ENCODE data around the gene COA5. TPM values are rescaled to one million over a fixed set of nuclear protein-coding genes. Genes with fewer than 3 reads are reported as not detected.

Gene COA5
- total RNA-seq, 4 donors from 2014 or later: 18.4 to 32.7 (median 27.2) TPM

DNA sequence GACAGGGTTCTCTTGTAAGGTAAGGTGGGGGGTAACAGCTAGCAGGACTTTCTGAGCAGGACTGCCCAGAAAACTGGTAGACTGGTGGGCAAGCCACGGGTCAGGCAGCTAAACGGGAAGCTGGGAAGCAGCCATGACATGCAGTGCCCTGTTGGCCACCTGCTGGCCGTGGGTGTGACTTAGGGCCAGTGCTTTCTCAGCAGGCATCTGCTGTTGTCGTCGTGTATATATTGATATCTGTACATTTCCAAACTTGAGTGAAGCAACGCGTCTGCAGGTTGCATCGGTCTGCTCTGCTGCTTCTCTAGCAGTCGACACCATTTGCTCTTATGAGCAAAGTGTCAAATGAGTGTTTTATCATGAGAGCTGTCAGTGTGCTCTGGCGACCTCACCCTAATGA, 31.0 kb downstream of the COA5 start:
- peaks cover 0 to 74% (median 0%) of the 10 kb centered on the region in 3 donors for H3K36me3 ChIP-seq
- no peak overlapping the region for H3K27ac ChIP-seq
- H3K4me3 ChIP-seq: no peak overlapping the region
- no peaks in the 10 kb centered on the region for H3K9me3 ChIP-seq
- no peaks in the 10 kb centered on the region for H3K27me3 ChIP-seq
- TF ChIP-seq, protein P1, sequence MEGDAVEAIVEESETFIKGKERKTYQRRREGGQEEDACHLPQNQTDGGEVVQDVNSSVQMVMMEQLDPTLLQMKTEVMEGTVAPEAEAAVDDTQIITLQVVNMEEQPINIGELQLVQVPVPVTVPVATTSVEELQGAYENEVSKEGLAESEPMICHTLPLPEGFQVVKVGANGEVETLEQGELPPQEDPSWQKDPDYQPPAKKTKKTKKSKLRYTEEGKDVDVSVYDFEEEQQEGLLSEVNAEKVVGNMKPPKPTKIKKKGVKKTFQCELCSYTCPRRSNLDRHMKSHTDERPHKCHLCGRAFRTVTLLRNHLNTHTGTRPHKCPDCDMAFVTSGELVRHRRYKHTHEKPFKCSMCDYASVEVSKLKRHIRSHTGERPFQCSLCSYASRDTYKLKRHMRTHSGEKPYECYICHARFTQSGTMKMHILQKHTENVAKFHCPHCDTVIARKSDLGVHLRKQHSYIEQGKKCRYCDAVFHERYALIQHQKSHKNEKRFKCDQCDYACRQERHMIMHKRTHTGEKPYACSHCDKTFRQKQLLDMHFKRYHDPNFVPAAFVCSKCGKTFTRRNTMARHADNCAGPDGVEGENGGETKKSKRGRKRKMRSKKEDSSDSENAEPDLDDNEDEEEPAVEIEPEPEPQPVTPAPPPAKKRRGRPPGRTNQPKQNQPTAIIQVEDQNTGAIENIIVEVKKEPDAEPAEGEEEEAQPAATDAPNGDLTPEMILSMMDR (IDR thresholded peaks at IDR 0.05): no peak
- TF ChIP-seq POLR2A (IDR thresholded peaks at IDR 0.05): no peak
- H3K4me1 ChIP-seq: no peaks in the 10 kb centered on the region
- no peak for DNase-seq

DNA sequence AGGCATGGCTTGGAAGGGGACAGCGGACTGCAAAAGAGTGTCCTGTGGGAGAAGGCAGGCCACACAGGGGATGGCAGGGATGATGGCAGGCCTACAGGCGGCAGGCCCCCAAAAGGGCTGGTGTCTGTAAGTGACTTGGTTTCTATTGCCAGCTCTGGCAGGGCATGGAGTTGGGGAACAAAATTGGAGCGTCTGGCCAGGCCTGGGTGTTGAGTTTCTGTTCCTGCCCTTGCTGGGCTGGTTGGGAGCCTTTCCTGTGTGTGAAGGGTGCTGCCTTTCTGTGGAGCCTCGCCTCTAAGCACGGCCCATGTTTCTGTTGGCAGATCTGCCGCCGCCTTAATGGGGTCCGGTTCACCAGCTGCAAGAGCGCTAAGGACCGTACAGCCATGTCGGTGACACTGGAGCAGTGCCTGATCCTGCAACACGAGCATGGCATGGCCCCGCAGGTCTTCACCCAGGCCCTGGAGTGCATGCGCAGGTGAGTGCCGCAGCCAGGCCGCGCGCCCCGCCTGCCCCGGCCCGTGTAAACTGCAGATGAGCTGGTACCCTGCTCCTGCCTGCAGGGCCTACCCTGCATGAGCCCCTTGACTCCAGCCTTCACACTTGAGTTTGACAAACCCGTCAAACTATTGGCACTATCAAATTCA, 31.5 kb downstream of the COA5 start:
- H3K9me3 ChIP-seq: no peaks in the 10 kb centered on the region
- TF ChIP-seq, protein P1 (IDR thresholded peaks at IDR 0.05): no peak
- no peak for TF ChIP-seq POLR2A (IDR thresholded peaks at IDR 0.05)

DNA sequence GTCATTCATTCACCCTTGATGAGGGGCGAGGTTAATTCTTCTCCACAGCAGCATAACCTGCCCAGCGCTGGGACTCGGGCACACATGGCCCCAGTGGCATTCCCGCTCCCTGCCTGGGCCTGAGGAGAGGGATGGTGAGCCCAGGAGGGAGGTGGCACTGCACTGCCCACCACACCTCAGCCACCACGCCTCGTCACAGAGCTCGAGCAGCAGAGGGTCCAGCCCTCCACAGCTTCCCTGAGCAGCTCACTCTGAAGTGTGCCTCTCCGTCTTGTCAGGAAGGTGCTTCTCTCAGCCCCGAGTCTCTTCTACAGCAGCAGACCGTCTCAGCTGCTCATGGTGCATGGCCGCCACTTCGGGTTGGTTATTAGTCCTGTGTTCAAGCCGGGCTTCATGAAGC, 34.9 kb downstream of the COA5 start:
- Histone ChIP-seq H3K27me3 (no peaks in the 10 kb centered on the region), H3K4me3 (no peak overlapping the region), H3K36me3 (peaks cover 0 to 84% (median 0%) of the 10 kb centered on the region in 3 donors), H3K4me1 (no peaks in the 10 kb centered on the region), H3K27ac (no peak overlapping the region), H3K9me3 (no peaks in the 10 kb centered on the region)
- no peak for TF ChIP-seq POLR2A (IDR thresholded peaks at IDR 0.05)
- TF ChIP-seq, protein P1 (IDR thresholded peaks at IDR 0.05): no peak
- DNase-seq: peak in 1 of 3 donors; percentile 41

More for the DNA sequence above, 31.5 kb downstream of the COA5 start:
- H3K27ac ChIP-seq: no peak overlapping the region
- no peak overlapping the region for H3K4me3 ChIP-seq
- no peak for DNase-seq
- H3K27me3 ChIP-seq: no peaks in the 10 kb centered on the region
- peaks cover 0 to 77% (median 0%) of the 10 kb centered on the region in 3 donors for H3K36me3 ChIP-seq
- no peaks in the 10 kb centered on the region for H3K4me1 ChIP-seq

DNA sequence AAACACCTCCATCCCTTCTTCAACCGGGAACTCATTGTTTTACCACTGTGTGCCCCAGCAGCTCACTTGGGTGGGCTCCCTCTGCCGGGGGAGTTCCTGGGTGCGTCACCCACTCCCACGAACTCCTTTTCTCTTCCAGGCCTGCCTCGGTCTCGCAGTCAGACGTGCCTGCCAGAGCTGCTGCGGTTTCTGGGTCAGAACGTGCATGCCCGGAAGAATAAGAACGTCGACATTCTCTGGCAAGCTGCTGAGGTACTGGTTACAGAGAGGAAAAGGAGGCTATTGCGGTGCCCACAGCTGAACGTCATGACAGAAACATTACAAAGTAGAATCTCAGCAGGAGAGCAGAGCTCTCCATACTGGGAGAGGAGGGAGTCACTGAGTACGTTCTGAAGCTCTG, 35.6 kb downstream of the COA5 start:
- DNase-seq: peak in 2 of 3 donors; percentile 4 to 34
- no peak for TF ChIP-seq POLR2A (IDR thresholded peaks at IDR 0.05)
- TF ChIP-seq, protein P1 (IDR thresholded peaks at IDR 0.05): no peak
- no peak overlapping the region for H3K27ac ChIP-seq
- H3K27me3 ChIP-seq: no peaks in the 10 kb centered on the region
- no peaks in the 10 kb centered on the region for H3K4me1 ChIP-seq
- H3K36me3 ChIP-seq: peaks cover 0 to 83% (median 0%) of the 10 kb centered on the region in 3 donors
- no peaks in the 10 kb centered on the region for H3K9me3 ChIP-seq
- no peak overlapping the region for H3K4me3 ChIP-seq

DNA sequence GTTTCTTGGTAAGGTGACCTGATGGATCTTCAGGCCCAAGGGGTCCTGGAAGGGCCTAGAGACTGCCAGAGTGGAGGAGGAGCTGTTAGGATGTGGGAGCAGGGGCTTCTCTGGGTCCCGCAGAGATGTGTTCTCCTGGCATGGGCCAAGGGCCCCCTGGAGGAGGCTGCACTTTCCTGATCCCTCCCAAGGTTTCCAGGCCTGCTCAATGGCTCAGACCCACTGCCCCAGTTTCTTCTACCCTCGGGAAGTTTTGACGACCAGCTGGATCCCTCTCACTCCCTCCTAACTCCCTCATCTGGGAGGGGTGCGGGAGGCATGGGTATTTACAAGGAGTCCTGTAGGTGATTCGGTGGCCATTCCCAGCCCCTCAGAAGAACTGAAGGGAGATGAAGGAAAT, 36.1 kb downstream of the COA5 start:
- Histone ChIP-seq H3K27ac (no peak overlapping the region), H3K4me1 (no peaks in the 10 kb centered on the region), H3K9me3 (no peaks in the 10 kb centered on the region), H3K4me3 (no peak overlapping the region), H3K27me3 (no peaks in the 10 kb centered on the region), H3K36me3 (peaks cover 0 to 83% (median 0%) of the 10 kb centered on the region in 3 donors)
- peak in 2 of 3 donors; percentile 0 to 22 for DNase-seq
- TF ChIP-seq POLR2A (IDR thresholded peaks at IDR 0.05): no peak

DNA sequence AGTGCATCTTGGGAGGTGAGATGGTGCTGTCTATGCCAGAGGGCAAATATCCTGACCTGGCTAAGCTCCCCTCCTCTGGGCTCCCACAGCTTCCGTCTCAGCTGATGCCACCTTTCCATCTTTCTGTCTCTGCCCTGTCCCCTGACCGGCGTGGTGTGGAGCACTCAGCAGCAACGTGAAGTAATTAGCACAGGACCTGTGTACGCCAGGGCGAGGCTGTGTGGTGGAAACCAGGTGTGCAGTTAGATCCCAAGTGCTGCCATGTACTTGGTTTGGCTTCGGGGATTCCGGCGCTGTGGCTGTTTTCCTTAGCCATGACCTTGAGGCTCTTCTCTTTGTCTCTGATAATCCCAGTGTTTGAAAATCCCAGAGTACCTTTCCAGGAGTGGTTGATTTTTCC, 36.5 kb downstream of the COA5 start:
- peaks cover 0 to 83% (median 0%) of the 10 kb centered on the region in 3 donors for H3K36me3 ChIP-seq
- peak in 2 of 3 donors; percentile 5 to 38 for DNase-seq
- H3K27me3 ChIP-seq: no peaks in the 10 kb centered on the region
- no peaks in the 10 kb centered on the region for H3K9me3 ChIP-seq
- no peak overlapping the region for H3K27ac ChIP-seq
- TF ChIP-seq, protein P1 (IDR thresholded peaks at IDR 0.05): no peak
- TF ChIP-seq POLR2A (IDR thresholded peaks at IDR 0.05): no peak
- H3K4me3 ChIP-seq: no peak overlapping the region
- H3K4me1 ChIP-seq: no peaks in the 10 kb centered on the region
